Testis (tissue), 2 donors: Measurements from ENCODE around the gene GLCE.

ENCODE experiments used
- POLR2A ChIP-seq: fragments of 450-650 bp; IDR thresholded peaks from one replicate; pipeline ENCODE4 v1.6.1; 2017; ENCODE audit warnings: antibody characterized with exemption, mild to moderate bottlenecking, moderate library complexity
- TF ChIP-seq, protein P1 (sequence below), 3 experiments: fragments of 450-650 bp in 2 of 3; fragments of 200-600 bp in 1 of 3; sonication (generic) in 1 of 3; IDR thresholded peaks; one replicate each; pipeline ENCODE4 v1.5.1; 2016 to 2019; ENCODE audit warnings: antibody characterized with exemption in 3 of 3, mild to moderate bottlenecking in 2 of 3, moderate library complexity in 1 of 3

DNA sequence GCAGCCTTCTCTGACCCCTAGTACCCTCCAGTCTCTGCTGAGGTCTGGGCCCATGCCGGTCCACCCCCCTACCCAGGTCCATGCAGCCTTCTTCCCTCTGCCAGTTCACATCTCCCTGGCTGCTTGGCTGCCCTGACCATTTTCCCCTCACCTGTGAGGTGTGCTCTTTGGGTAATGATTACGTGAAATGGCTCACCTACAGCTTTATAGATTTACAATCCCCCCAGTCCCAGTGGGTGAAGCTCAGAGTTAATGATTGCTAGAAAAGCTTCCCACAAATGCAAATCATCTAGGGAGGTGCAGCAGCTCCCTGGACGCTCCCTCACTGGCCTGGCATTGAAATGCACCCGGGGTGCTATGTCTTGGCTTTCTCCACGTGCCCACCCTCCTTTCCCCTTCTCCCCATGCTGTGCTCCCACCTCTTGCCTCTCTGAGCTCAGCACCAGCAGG is 157.0 kb downstream of the GLCE start:
- TF ChIP-seq, protein P1, sequence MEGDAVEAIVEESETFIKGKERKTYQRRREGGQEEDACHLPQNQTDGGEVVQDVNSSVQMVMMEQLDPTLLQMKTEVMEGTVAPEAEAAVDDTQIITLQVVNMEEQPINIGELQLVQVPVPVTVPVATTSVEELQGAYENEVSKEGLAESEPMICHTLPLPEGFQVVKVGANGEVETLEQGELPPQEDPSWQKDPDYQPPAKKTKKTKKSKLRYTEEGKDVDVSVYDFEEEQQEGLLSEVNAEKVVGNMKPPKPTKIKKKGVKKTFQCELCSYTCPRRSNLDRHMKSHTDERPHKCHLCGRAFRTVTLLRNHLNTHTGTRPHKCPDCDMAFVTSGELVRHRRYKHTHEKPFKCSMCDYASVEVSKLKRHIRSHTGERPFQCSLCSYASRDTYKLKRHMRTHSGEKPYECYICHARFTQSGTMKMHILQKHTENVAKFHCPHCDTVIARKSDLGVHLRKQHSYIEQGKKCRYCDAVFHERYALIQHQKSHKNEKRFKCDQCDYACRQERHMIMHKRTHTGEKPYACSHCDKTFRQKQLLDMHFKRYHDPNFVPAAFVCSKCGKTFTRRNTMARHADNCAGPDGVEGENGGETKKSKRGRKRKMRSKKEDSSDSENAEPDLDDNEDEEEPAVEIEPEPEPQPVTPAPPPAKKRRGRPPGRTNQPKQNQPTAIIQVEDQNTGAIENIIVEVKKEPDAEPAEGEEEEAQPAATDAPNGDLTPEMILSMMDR (IDR thresholded peaks at IDR 0.05) = no peak
- no peak for TF ChIP-seq POLR2A
